Measurements from ENCODE around the gene NINJ1. TPM values are rescaled to one million over a fixed set of nuclear protein-coding genes. Genes with fewer than 3 reads are reported as not detected.

NINJ1 gene
- total RNA-seq, 1 experiment from 2014 or later: 26.7 TPM

GRCh38 chr9:93093877-93094657 lies 40.0 kb downstream of the NINJ1 start:
- CTCF ChIA-PET: no interaction called here
- no peak overlapping the region for H3K4me3 ChIP-seq (ENCODE audit: low read depth in 2 of 2, low read length in 2 of 2)
- BruUV-seq (replicated peaks): no TSS peak
- POLR2A ChIA-PET: no interaction called here
- intact Hi-C loops (cut with micrococcal nuclease; ENCODE audit: unreplicated experiment) (loop anchor here (10.0 kb wide), 1 partner anchor 89 kb away; no protein-coding TSS in a partner anchor), in situ Hi-C loops (cut with HindIII; ENCODE audit: low pct_unique_long_range_greater_than_20kb, low sequenced_read_pairs) (no loop called here)
- H3K27me3 ChIP-seq (ENCODE audit: control insufficient read depth, insufficient read depth, low read length): no peaks in the 10 kb centered on the region
- H3K4me1 ChIP-seq (ENCODE audit: control insufficient read depth, insufficient read depth, low read length): peaks cover 20% of the 10 kb centered on the region
- DNase-seq (ENCODE audit: low read depth, low spot score): no peak
- ATAC-seq: no peak
- H3K9me3 ChIP-seq (ENCODE audit: control insufficient read depth, insufficient read depth, low read depth, low read length): no peaks in the 10 kb centered on the region; the same call in 1 of the 2 replicates
- H3K27ac ChIP-seq (ENCODE audit: low read length): no peak overlapping the region; the same call in 1 of the 2 replicates
- peaks cover 4% of the 10 kb centered on the region; the same call in 1 of the 2 replicates for H3K36me3 ChIP-seq (ENCODE audit: control insufficient read depth, insufficient read depth, low read length)
- TF ChIP-seq, protein P1, sequence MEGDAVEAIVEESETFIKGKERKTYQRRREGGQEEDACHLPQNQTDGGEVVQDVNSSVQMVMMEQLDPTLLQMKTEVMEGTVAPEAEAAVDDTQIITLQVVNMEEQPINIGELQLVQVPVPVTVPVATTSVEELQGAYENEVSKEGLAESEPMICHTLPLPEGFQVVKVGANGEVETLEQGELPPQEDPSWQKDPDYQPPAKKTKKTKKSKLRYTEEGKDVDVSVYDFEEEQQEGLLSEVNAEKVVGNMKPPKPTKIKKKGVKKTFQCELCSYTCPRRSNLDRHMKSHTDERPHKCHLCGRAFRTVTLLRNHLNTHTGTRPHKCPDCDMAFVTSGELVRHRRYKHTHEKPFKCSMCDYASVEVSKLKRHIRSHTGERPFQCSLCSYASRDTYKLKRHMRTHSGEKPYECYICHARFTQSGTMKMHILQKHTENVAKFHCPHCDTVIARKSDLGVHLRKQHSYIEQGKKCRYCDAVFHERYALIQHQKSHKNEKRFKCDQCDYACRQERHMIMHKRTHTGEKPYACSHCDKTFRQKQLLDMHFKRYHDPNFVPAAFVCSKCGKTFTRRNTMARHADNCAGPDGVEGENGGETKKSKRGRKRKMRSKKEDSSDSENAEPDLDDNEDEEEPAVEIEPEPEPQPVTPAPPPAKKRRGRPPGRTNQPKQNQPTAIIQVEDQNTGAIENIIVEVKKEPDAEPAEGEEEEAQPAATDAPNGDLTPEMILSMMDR (IDR thresholded peaks at IDR 0.05): no peak
- TF ChIP-seq REST (IDR thresholded peaks at IDR 0.05; ENCODE audit: insufficient read depth in 1 of 2, low read depth in 2 of 2, low read length in 1 of 2) (no peak), SIN3A (IDR thresholded peaks at IDR 0.05; ENCODE audit: borderline replicate concordance, insufficient read depth, low read depth, low read length) (no peak), POLR2AphosphoS5 (IDR thresholded peaks at IDR 0.05; ENCODE audit: low read depth, low read length) (no peak), TCF7L2 (IDR thresholded peaks at IDR 0.05; ENCODE audit: low read depth, low read length) (no peak)

DNA sequence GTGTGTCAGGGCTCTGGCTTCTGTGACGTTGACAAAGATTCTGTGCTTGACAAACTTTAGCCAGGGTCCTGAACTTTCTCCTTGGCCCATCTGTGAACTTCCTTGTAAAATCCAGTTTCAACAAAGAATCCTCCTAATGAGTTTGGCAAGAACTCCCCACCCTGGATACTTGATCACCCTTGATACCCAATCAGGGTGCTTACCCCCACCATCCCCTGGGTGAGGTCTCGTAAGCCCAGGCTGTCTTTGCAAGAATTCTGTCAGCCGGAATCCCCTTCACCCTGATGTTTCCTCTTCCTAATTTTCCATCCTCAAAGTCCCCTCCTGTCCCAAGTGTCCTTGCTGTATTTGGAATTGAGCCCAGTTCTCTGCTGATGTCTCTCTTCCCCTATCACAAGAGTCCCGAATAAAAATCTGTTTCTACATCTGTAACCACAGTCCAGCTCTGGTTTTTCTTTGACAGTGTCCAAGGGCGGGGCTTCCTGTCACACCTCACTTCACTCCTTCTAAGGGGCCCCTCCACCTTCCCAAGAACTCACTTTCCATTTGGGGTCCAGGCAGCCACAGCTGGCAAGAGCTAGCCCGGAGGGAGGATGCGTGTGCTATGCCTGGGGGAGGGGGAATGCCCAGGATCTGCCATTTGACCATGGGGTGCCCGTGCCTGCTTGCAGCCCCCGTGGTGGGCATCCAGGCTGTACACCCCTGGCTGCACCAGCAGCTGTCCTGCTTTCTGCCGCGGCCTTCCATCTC lies 40.7 kb downstream of the NINJ1 start:
- H3K4me1 ChIP-seq (ENCODE audit: control insufficient read depth, insufficient read depth, low read length): peaks cover 19% of the 10 kb centered on the region
- H3K27ac ChIP-seq (ENCODE audit: low read length): no peak overlapping the region
- no peaks in the 10 kb centered on the region for H3K27me3 ChIP-seq (ENCODE audit: control insufficient read depth, insufficient read depth, low read length)
- H3K9me3 ChIP-seq (ENCODE audit: control insufficient read depth, insufficient read depth, low read depth, low read length): no peaks in the 10 kb centered on the region; the same call in 1 of the 2 replicates
- in situ Hi-C loops (cut with HindIII; ENCODE audit: low pct_unique_long_range_greater_than_20kb, low sequenced_read_pairs): no loop called here
- ATAC-seq (no peak), DNase-seq (ENCODE audit: low read depth, low spot score) (no peak)
- TF ChIP-seq SIN3A (IDR thresholded peaks at IDR 0.05; ENCODE audit: borderline replicate concordance, insufficient read depth, low read depth, low read length) (no peak), TCF7L2 (IDR thresholded peaks at IDR 0.05; ENCODE audit: low read depth, low read length) (no peak), REST (IDR thresholded peaks at IDR 0.05; ENCODE audit: insufficient read depth in 1 of 2, low read depth in 2 of 2, low read length in 1 of 2) (no peak)
- TF ChIP-seq, protein P1 (IDR thresholded peaks at IDR 0.05): no peak
- peaks cover 4% of the 10 kb centered on the region; the same call in 1 of the 2 replicates for H3K36me3 ChIP-seq (ENCODE audit: control insufficient read depth, insufficient read depth, low read length)
- ChIA-PET POLR2A (no interaction called here), CTCF (no interaction called here)
- intact Hi-C loops (cut with micrococcal nuclease; ENCODE audit: unreplicated experiment): loop anchor here (10.0 kb wide), 1 partner anchor 89 kb away; no protein-coding TSS in a partner anchor
- no TSS peak for BruUV-seq (replicated peaks)
- no peak overlapping the region for H3K4me3 ChIP-seq (ENCODE audit: low read depth in 2 of 2, low read length in 2 of 2)
